HFFc6 (cell line): ENCODE data around the gene LENEP. TPM values are rescaled to one million over a fixed set of nuclear protein-coding genes. Genes with fewer than 3 reads are reported as not detected.

ENCODE experiments used
- DNase-seq: peaks from one replicate; pipeline ENCODE4 v3.0.0-alpha.2; 2018
- H3K27ac Mint-ChIP-seq: 2 replicates; pipeline ENCODE4 v1.8.0; 2020; ENCODE audit warnings: mild to moderate bottlenecking, mixed read lengths
- H3K27me3 Mint-ChIP-seq: 2 replicates; pipeline ENCODE4 v1.8.0; 2021; ENCODE audit warnings: mild to moderate bottlenecking, moderate library complexity, mixed read lengths; ENCODE audit not compliant: insufficient read depth
- H3K36me3 Mint-ChIP-seq: 2 replicates; pipeline ENCODE4 v1.8.0; 2021; ENCODE audit warnings: low read depth, mixed read lengths
- H3K4me1 Mint-ChIP-seq: 2 replicates; pipeline ENCODE4 v1.8.0; 2020; ENCODE audit warnings: low read depth, mixed read lengths
- H3K4me3 Mint-ChIP-seq: 2 replicates; pipeline ENCODE4 v1.8.0; 2020; ENCODE audit warnings: mild to moderate bottlenecking, moderate library complexity, mixed read lengths
- H3K9me3 Mint-ChIP-seq: 2 replicates; pipeline ENCODE4 v1.8.0; 2020; ENCODE audit warnings: mild to moderate bottlenecking, mixed read lengths
- CTCF ChIP-seq: fragments of 200-600 bp; sonication (generic); IDR thresholded peaks from 2 replicates; pipeline ENCODE4 v1.5.0; 2021; ENCODE audit warnings: antibody characterized with exemption, mild to moderate bottlenecking
- total RNA-seq, 6 experiments: library from RNA; stranded (reverse); fragmentation: NEBNext Ultra II Directional; extraction: Animal tissue kit (Norgen Biotek cat#: 25700); gene quantifications; 2 replicates in 1 of 6; 3 replicates in 5 of 6; pipeline ENCODE4 v1.2.3, GENCODE V29; 2021

Gene LENEP
- total RNA-seq, 6 experiments from 2014 or later, result 0.46 TPM; not detected in 5

- Mint-ChIP-seq H3K4me3 (peak overlapping the region; percentile 49), H3K27ac (peak overlapping the region; percentile 74), H3K36me3 (no peaks in the 10 kb centered on the region), H3K27me3 (no peaks in the 10 kb centered on the region; the same call in 1 of the 2 replicates), H3K4me1 (peaks cover 30% of the 10 kb centered on the region), H3K9me3 (no peaks in the 10 kb centered on the region)
- peak; percentile 99 for TF ChIP-seq CTCF
- DNase-seq, result peak; percentile 74
Measured at GRCh38 chr1:155017041-155017945, 23.9 kb downstream of the LENEP start.

GRCh38 chr1:155017946-155018316 is 24.5 kb downstream of the LENEP start:
- no peak for DNase-seq
- Mint-ChIP-seq H3K9me3 (no peaks in the 10 kb centered on the region), H3K4me3 (peak overlapping the region; percentile 42), H3K4me1 (peaks cover 32% of the 10 kb centered on the region), H3K27ac (no peak overlapping the region), H3K36me3 (no peaks in the 10 kb centered on the region), H3K27me3 (no peaks in the 10 kb centered on the region; the same call in 1 of the 2 replicates)
- TF ChIP-seq CTCF, result no peak

GRCh38 chr1:155018617-155019348 is 25.4 kb downstream of the LENEP start:
- Mint-ChIP-seq H3K9me3 (no peaks in the 10 kb centered on the region), H3K27ac (no peak overlapping the region), H3K4me3 (peak overlapping the region; percentile 33; the same call in 1 of the 2 replicates), H3K36me3 (no peaks in the 10 kb centered on the region), H3K4me1 (peaks cover 32% of the 10 kb centered on the region), H3K27me3 (no peaks in the 10 kb centered on the region; the same call in 1 of the 2 replicates)
- TF ChIP-seq CTCF, result no peak
- no peak for DNase-seq

- H3K36me3 Mint-ChIP-seq, result no peaks in the 10 kb centered on the region
- no peak for DNase-seq
- peaks cover 32% of the 10 kb centered on the region for H3K4me1 Mint-ChIP-seq
- no peak for TF ChIP-seq CTCF
- H3K4me3 Mint-ChIP-seq, result no peak overlapping the region; the same call in 1 of the 2 replicates
- no peaks in the 10 kb centered on the region; the same call in 1 of the 2 replicates for H3K27me3 Mint-ChIP-seq
- no peaks in the 10 kb centered on the region for H3K9me3 Mint-ChIP-seq
- 0 out of 2 replicates have a peak overlapping the region, but pooled peaks have one; percentile 27 for H3K27ac Mint-ChIP-seq
Measured at GRCh38 chr1:155019377-155020245, 26.2 kb downstream of the LENEP start.
